Uterus (tissue), 4 donors: ENCODE data around the gene LGALS1. TPM values are rescaled to one million over a fixed set of nuclear protein-coding genes. Genes with fewer than 3 reads are reported as not detected.
A peak's percentile ranks its signal among the peaks of the same experiment; 100 is the strongest.

Source experiments
- DNase-seq, 2 donors: peaks; one replicate each; pipeline ENCODE4 v3.0.0-alpha.2; 2019 to 2020
- H3K27ac ChIP-seq, 2 donors: fragments of 200-600 bp; sonication (generic); 1 replicate in 1 of 2; 2 replicates in 1 of 2; pipeline ENCODE4 v1.5.1; 2016 to 2018
- H3K27me3 ChIP-seq, 2 donors: fragments of 200-600 bp; sonication (generic); one replicate each; pipeline ENCODE4 v1.5.1; 2018 to 2019; ENCODE audit warnings: control low read depth in 1 of 2
- H3K36me3 ChIP-seq, 2 donors: fragments of 200-600 bp; sonication (generic); one replicate each; pipeline ENCODE4 v1.5.1; 2019; ENCODE audit warnings: control low read depth in 1 of 2
- H3K4me1 ChIP-seq, 2 donors: fragments of 200-600 bp; sonication (generic); one replicate each; pipeline ENCODE4 v1.5.1; 2018 to 2019; ENCODE audit warnings: control low read depth in 1 of 2
- H3K4me3 ChIP-seq, 2 donors: fragments of 200-600 bp; sonication (generic); 1 replicate in 1 of 2; 2 replicates in 1 of 2; pipeline ENCODE4 v1.5.1; 2018 to 2019; ENCODE audit warnings: mild to moderate bottlenecking in 1 of 2
- H3K9me3 ChIP-seq, 2 donors: fragments of 200-600 bp; sonication (generic); one replicate each; pipeline ENCODE4 v1.5.1; 2019; ENCODE audit warnings: control low read depth in 1 of 2
- POLR2A ChIP-seq, 2 donors: fragments of 450-650 bp; IDR thresholded peaks; one replicate each; pipeline ENCODE4 v1.6.1; 2016; ENCODE audit warnings: antibody characterized with exemption in 2 of 2, mild to moderate bottlenecking in 1 of 2, moderate library complexity in 1 of 2
- intact Hi-C: fragments of 100-400 bp; cut with DNase I; formaldehyde crosslinking; loops from one replicate; pipeline ENCODE4 v1.15.1; 2023; ENCODE audit warnings: low total_unique reads
- total RNA-seq, 4 donors: library from RNA; depleted of rRNA in 3 of 4; stranded (reverse); fragments of >200 nt in 3 of 4; gene quantifications; one replicate each; pipeline versions ENCODE4 v1.1.0 to v1.2.4, GENCODE V29; 2014 to 2023
- TF ChIP-seq, protein P1 (sequence below), 4 experiments: fragments of 200-600 bp in 2 of 4; fragments of 450-650 bp in 2 of 4; sonication (generic) in 2 of 4; IDR thresholded peaks; one replicate each; pipeline ENCODE4 v1.5.1; 2016 to 2019; ENCODE audit warnings: antibody characterized with exemption in 4 of 4, mild to moderate bottlenecking in 2 of 4, moderate library complexity in 1 of 4
- donor health status: DM: yes; HTN: yes; CAD: no.

Gene LGALS1
- total RNA-seq, 4 donors from 2014 or later: 1,421 to 3,100 (median 2,146) TPM

DNA sequence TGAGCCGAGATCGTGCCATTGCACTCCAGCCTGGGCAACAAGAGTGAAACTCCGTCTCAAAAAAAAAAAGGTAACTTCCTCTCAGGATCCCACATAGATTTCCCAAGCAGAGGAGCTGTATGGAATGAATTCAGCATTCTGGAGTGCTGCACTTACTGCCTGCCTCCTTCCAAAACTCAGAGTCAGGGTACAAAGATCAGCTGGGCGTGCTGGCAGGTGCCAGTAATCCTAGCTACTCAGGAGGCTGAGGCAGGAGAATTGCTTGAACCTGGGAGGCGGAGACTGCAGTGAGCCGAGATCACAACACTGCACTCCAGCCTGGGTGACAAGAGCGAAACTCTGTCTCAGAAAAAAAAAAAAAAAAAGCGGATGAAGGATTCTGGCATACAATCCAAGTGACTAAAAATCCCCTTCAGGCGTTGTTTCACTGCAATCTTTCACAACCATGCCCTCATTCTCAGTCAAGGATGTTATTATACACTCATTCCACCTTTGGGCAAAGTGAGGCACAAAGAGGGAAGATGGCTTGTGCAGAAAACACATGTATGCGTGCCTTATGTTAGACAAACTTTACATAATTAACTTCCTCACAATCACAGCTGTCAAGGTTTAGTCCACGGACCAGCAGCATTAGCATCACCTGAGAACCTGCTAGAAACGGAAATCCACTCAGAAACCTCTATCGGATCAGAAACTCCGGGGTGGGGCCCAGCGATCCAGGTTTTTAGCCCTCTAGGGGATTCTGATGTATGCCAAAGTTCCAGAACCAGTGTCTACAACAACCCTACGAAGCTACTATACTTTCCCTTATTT, 9.6 kb downstream of the LGALS1 start:
- no peak for TF ChIP-seq POLR2A (IDR thresholded peaks at IDR 0.05)
- Histone ChIP-seq H3K4me3 (no peak overlapping the region), H3K27ac (no peak overlapping the region), H3K27me3 (no peaks in the 10 kb centered on the region), H3K9me3 (no peaks in the 10 kb centered on the region), H3K36me3 (no peaks in the 10 kb centered on the region), H3K4me1 (peaks cover 0 to 12% of the 10 kb centered on the region in 2 donors)
- no peak for DNase-seq
- intact Hi-C loops: loop anchor here (5.0 kb wide), 1 partner anchor 43 kb away; no protein-coding TSS in a partner anchor

DNA sequence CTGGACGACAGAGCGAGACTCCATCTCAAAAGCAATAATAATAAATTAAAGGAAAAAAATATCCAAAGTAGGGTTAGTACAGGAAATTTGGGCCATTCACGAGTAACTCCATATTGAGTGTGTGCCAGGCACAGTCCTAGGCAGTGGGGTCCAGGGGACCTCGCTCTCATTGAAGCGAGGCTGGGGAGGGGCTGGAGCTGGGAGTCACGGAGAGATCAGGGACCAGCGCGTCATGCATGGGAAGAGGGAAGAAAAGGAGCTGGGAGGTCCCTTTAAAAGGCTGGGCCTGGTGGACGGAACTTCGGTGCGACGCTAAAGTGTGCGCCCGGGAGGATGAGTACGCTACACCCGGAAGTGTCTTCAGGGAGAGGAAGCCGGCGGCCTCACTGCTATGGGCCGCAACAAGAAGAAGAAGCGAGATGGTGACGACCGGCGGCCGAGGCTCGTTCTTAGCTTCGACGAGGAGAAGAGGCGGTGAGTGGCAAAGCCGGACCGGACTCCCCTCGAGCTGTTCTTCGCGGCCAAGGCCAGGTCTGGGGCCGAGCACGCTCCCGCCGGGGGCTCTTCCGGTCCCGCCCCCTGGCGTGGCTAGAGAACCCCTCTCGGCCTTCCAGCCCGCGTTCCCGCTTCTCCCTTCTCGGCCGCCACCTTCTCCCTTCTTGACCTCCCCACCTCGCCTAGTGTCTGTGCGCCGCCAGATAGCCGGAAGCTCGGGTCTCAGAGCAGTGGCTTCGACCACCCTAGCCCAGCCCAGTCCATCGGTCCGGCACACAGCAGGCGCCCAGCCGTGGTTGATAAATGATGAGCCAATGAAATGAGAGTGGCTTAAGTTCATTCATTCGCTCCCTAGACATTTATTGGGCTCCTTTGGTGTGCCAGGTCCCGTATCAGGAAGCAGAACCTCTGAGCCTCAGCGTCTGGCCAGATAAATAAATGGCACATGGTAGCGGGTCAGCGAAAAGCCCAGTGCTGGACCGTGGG, 10.9 kb downstream of the LGALS1 start, which contains the start of gene NOL12:
TSS of gene NOL12 (plus strand) at position 342 of the 981 bp plus-strand sequence. CDS start at position 392, 50 bp downstream.
- TF ChIP-seq, protein P1, sequence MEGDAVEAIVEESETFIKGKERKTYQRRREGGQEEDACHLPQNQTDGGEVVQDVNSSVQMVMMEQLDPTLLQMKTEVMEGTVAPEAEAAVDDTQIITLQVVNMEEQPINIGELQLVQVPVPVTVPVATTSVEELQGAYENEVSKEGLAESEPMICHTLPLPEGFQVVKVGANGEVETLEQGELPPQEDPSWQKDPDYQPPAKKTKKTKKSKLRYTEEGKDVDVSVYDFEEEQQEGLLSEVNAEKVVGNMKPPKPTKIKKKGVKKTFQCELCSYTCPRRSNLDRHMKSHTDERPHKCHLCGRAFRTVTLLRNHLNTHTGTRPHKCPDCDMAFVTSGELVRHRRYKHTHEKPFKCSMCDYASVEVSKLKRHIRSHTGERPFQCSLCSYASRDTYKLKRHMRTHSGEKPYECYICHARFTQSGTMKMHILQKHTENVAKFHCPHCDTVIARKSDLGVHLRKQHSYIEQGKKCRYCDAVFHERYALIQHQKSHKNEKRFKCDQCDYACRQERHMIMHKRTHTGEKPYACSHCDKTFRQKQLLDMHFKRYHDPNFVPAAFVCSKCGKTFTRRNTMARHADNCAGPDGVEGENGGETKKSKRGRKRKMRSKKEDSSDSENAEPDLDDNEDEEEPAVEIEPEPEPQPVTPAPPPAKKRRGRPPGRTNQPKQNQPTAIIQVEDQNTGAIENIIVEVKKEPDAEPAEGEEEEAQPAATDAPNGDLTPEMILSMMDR (IDR thresholded peaks at IDR 0.05): peak in 3 of 4 experiments; percentile 3 to 15 (median 5)
- peak; percentile 15 to 48 for TF ChIP-seq POLR2A (IDR thresholded peaks at IDR 0.05)
- Histone ChIP-seq H3K9me3 (no peaks in the 10 kb centered on the region), H3K4me3 (peak within 1 kb of the TSS; percentile 68 to 80), H3K4me1 (peaks cover 0 to 11% of the 10 kb centered on the region in 2 donors), H3K27me3 (no peaks in the 10 kb centered on the region), H3K27ac (peak within 1 kb of the TSS; percentile 76 to 90), H3K36me3 (no peaks in the 10 kb centered on the region)
- intact Hi-C loops: no loop called here
- peak; percentile 81 to 86 for DNase-seq

DNA sequence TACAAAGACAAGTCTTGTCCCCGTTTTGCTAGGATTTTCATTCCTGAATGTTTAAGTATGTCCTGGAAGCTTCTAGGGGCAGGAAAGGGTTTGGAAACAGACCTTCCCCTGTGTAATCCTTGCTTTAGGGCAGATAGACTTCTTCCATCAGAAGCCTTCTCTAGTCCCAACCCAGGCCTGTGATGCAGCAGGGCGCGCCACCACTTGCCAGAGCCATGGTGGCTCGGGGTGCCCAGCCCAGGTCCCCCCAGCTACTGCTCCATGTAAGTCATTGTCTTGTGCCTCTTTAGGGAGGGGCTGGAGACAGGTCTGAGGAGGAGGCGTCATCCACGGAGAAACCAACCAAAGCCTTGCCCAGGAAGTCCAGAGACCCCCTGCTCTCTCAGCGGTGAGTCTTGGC, 15.0 kb downstream of the LGALS1 start:
- intact Hi-C loops: no loop called here
- no peak overlapping the region for H3K4me3 ChIP-seq
- TF ChIP-seq, protein P1 (IDR thresholded peaks at IDR 0.05): no peak
- no peaks in the 10 kb centered on the region for H3K27me3 ChIP-seq
- no peaks in the 10 kb centered on the region for H3K36me3 ChIP-seq
- no peak for DNase-seq
- no peaks in the 10 kb centered on the region for H3K9me3 ChIP-seq
- peaks cover 0 to 6% of the 10 kb centered on the region in 2 donors for H3K4me1 ChIP-seq
- H3K27ac ChIP-seq: no peak overlapping the region

DNA sequence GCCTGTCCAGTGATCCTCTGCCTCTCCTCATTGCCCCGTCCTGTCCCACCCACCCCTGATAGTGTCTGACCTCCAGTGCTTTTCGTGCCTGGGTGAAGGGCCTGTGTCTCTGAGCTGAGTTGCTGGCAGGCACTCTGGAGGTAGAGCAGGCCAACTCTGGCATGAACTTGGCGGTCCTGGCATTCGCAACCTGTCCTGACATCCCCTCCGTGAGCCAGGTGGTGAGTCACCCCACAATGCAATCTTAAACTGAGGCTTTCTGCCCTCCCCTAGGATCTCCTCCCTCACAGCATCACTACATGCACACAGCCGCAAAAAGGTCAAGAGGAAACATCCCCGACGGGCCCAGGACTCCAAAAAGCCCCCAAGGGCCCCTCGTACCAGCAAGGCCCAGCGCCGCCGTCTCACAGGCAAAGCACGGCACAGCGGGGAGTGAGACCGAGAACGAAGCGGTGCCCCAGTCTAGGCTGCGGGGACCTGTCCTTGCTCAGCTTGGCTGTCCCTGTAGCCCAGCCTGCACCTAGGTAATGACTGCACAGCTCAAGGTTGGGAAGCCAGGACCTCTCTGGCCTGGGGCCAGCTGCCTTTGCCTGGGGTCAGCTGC, 15.6 kb downstream of the LGALS1 start:
- H3K36me3 ChIP-seq: no peaks in the 10 kb centered on the region
- intact Hi-C loops: no loop called here

More for the DNA sequence above, 15.6 kb downstream of the LGALS1 start:
- Histone ChIP-seq H3K27ac (no peak overlapping the region), H3K4me1 (peaks cover 0 to 6% of the 10 kb centered on the region in 2 donors), H3K4me3 (no peak overlapping the region), H3K9me3 (no peaks in the 10 kb centered on the region), H3K27me3 (no peaks in the 10 kb centered on the region)
- DNase-seq: no peak
- TF ChIP-seq, protein P1 (IDR thresholded peaks at IDR 0.05): no peak
